RKO (cell line): ENCODE results near the gene HOXB5.

Source experiments
- DNase-seq: peaks from one replicate; pipeline ENCODE4 v3.0.0-alpha.2; 2016; ENCODE audit warnings: low spot score

Gene HOXB5

DNA sequence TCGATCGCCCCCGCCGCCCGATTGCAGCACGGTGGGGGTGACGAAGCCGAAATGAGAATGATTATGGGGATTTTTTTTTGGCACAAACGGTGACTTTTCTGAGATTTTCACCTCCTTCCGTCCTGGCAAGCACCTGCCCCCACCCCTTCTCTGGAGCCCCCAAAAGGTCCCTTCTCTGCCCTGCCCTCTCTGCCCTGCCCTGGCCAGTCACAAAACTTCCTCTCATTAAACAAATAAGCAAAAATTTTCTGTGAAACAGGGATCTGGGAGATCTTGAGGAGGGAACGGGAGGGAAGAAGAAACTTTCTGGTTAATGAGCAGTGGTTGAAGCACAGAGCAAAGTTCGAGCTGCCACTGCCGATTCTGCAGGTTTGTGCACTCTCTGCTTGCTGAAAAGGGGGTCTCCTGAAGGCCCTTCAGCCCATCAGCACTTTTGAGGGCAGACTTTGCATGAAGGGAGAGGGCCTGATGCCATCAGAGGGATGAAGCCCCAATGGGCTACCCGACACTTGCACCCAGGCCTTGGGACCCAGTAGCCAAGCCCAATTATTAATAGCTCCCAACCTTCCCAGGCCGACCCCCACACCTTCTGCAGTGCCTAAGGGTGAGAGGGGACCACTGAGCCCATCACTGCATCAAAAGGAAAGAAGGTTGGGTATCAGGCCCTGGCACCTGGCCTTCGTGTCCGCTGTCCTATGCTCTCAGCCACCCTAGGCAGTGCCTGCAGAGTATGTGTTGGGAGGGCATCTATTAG, 22.6 kb upstream of the HOXB5 start:
- DNase-seq: no peak

DNA sequence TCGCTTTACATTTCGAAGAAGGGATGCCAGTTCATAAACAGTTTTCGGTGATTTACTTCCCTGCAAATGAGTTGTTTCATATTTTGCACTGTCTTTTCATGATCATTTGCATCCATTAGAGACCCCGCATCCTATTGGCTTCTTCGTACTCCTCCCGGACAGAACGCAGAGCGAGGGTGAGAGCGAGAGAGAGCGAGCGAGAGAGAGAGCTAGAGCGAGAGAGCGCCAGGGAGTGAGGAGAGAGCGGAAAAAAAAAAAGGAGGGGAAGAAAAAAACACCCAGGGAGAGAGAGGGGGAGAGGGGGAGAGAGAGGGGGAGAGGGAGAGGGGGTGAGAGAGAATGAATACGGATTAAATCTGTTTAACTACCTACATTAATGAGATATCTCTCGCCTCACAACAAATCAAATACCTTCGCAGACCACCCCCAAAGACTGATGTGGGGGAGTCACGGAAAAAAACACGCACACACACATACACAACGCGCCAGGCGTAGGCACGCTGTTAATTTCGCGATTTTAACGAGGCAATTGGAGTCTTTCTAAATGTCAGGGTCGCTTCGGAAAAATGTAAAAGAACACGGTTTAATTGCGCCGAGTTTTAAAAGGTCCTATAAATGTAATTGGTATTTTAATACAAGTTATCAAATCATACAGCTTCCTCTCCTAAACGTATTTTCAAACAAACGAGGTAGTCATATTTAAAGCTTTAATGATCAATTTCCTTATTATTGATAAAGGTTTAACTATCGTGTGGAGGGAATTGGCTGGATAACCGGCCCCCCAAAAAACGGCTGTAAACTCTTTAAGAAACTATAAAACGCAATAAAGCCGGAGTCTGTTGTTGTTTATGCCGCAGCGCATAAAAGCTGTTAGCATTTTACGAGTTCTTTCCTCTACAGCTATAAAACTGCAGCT, 21.7 kb upstream of the HOXB5 start, which contains the start of gene HOXB8:
Gene HOXB8 (minus strand): TSS at position 246 of the 916 bp plus-strand sequence. CDS start 588 bp downstream, outside the sequence.
- no peak for DNase-seq

DNA sequence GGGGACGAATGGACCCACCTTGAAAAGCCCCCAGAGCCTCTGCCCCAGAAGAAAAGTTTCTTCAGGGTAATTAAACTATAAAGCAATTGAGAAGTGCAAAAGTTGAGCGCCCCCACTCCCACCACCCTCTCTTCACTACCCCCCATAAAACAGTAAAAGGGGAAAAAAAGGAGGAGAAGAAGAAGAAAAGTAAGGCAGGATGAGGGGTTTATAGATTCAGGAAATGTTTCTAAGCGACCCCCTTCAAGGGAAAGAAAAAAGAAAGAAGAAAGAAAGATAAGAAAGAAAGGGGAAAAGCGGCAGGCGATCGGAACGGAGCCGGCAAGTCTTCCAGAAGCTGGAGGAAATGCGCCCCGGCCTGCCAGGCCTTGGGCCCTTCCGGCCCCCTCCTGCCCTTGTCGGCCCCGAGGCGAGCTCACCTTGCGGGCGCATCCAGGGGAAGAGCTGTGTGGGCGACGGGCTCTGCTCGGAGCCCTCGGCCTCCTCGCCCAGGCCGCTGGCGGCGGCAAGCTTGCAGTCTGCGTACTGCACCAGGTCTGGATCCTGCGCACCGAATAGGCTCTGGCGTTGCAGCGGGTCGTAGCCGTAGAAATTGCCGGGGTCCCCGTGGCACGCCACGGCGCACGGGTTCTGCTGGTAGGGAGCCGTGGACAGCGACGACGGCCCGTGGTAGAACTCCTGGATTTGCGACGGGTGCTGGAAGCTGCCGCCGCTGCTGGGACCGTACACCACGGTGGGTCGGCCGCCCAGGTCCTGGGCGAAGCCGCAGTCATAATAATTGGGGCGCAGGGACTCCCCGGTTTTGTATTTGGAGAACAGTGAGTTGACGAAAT, 20.5 kb upstream of the HOXB5 start:
- peak; percentile 51 for DNase-seq

DNA sequence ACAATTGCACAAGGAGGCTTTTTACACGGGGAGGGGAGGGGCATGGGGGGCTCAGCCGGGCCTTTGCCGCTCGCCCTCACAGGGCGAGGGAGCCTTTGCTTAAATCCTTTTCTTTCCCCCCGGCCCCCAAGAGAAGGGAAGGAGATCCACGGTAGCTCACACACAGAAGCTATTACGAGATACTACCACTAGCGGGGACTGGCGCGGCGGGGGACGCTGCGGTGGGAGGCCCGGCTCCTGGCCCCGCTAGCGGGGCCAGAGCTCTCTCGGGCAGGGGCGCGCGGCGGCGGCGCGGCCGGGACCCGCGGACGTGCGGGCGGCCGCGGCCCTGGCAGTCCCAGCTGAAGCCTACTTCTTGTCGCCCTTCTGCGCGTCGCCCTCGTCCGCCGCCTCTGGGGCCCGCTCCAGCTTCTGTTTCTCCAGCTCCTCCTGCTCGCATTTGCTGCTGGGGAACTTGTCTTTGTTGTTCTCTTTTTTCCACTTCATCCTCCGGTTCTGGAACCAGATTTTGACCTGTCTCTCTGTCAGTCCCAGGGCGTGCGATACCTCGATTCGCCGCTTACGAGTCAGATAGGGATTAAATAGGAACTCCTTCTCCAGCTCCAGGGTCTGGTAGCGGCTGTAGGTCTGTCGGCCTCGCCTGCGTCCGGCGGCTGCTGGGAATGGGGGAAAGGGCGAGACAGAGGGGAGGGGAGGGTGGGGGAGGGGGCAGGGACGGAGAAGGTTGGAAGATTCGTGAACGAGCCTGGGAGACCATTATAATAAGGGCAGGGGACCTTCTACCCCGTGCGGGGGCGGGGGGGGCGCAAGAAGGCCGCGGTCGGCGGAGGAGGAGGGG, 19.5 kb upstream of the HOXB5 start:
- peak; percentile 70 for DNase-seq

DNA sequence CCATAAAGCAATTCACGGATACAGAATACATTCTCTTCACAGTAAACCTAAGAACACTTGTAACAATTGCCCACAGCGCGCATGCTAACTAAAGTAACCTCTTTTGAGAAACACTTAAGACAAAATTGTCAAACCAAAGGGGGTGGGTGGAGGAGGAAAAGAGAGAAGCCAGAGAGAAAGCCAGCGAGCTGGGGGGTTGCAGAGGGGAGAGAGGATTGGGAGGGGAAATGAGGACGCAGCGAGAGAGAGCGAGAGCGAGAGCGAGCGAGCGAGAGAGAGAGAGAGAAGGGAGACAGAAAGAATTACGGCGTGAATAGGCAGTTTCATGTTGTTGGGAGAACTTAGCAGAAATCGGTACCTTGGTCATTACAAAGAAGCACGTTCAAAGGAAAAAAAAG, 18.9 kb upstream of the HOXB5 start:
- peak; percentile 63 for DNase-seq

DNA sequence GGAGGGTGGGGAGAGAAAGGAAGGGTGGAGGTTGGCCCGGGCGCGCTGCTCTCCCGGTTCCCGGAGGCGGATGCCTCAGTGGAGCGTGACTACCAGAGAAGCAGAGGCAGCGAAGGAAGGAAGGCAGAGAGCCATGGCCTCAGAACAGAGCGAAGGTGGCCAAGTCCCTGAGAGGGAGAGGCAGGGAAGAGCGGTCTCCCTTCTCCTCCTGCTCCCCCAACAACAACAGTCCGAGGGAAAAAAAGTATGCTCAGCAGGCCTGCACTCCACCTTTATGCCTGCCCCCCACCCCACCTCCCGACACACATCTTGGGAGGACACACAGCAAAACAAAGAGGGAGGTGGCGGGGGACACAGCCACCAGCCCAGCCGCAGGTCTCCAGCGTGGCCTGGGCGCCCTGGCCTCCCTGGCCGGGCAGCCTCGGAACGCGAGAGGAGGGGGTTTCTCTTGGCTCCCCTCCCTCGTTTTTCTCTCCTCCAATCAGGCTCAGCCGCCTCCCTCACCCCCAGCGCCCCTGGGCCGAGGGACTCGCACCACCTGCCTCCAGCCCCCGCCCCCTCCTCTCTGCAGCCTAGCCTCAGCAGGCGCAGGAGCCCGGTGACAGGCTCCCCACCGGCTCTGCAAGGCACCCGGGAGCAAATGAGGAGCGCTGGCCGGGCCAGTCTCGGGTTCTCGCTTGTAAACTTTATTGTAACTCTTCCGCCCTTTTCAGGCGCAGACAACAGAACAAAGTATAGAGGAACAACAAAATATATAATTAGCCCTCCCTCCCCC, 18.3 kb upstream of the HOXB5 start:
- DNase-seq: peak; percentile 59

DNA sequence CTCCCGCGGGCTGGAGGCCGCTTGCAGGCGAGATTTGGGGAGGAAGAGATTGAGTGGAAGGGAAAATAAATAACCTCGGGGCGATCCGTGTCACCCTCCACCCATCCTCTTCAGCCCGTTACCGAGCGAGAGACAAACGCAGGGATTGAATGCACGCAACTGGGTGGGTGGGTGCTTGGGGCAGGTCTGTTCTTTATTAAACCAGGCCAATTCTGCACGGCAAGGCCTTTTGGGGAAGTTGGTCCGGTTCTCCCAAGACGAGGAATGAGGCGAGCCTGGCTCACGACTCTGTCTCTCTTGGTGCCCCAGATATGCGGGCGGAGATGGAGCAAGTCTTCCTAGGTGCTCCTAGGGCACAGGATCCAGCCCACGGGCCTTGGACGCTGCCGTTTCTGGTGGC, 17.6 kb upstream of the HOXB5 start:
- DNase-seq: peak; percentile 58

DNA sequence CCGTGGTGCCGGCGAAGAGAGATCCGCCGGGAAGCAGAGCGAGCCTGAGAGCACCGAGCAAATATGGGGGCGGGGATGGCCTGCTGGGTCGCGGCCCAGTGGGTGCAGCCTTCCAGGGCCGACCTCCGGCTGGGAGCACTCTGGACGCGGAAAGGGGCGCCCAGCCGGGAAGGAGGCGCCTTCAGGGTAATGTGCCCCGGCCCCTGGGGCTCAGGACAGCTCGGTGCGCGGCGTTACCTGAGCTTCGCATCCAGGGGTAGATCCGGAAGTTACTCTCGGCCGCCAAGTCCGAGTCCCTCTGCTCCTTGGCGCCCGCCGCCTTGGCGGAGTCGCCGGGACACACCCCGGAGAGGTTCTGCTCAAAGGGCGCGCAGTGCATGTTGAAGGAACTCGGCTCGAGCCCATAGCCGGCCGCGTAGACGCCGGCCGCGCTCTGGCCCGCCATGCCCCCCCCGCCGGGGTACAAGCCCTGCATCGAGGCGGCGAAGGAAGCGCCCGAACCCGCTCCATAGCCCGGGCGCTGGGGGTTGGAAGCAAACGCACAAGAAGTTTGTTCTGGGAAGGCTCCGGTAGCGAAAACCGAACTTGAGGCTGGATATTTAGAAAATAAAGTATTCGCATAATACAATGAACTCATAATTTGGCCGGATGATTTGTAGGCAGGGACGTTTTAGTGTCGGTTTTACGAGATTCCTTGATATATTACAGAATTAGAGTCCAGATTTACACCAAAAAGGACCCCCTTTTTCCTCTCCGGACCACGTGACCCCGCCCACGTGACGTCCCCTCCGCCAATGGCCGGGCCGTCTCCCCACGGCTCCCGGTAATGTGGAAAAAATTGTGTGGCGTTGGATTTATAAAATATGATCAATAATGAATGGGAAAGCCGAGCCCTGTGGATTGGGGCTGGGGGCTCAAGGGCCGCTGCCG, 17.0 kb upstream of the HOXB5 start, which contains the start of gene HOXB7:
Gene HOXB7 (minus strand): TSS at position 736 of the 930 bp plus-strand sequence. CDS start 99 bp downstream, at position 637.
- peak; percentile 68 for DNase-seq

DNA sequence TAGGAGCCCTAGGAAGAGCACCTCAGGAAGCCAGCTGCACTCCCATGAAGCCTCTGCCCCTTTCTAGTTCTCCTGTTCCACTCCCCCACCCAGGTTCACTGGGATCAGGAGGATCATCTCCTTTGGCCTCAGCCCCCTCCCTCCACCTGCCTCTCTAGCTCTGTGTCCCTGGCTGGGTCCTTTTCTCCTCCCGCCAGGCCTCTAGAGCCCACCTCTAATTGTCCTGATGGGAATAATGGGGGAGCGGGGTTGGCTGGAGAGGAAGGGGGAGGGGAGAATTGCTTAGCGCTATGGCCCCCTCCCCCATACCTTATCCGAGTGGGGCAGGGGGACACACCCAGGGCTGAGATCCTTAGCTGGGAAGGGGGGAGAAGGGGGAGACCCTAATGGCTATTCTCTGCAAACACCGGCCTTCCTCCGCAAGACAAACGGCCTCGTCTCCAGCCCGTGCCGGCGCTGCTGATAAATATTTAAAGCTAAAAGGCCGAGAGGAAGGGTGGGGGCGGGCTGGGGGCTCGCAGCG, 16.2 kb upstream of the HOXB5 start:
- DNase-seq: no peak

DNA sequence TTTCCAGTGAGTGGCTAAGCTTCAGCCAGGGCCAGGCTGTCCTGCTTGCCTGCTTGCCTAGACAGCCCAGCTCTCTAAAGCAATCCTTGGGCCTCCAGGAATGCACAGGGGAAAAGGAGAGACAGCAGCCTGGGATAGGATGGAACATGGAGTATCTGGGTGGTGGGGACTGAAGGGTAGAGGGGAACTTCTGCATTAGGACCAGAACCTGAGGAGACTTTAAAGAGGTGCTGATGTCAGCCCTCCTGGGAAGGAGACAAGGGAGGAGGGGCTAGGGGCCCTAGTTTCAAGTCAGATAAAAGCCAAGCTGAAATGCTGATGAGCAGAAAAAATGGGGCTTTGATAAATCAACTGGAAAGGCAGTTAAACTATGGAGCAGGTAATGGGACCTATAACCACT, 15.5 kb upstream of the HOXB5 start:
- DNase-seq: no peak

DNA sequence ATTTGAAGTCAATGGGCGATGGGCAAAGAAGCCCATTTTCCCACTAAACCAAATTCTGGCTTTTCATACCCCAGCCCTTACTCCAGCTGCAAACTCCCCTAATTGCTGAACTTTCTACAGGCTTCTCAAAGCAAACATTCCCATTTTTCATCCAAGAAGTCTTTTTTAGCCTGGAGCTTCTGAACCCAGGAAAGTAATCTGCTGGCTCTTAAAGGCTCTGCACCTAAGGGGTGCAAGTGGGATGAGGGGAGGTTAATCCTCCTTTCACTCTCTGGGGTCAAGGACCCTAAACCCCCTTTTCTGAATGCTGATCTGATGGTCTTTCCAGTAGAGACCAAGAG, 14.9 kb upstream of the HOXB5 start:
- DNase-seq: no peak

DNA sequence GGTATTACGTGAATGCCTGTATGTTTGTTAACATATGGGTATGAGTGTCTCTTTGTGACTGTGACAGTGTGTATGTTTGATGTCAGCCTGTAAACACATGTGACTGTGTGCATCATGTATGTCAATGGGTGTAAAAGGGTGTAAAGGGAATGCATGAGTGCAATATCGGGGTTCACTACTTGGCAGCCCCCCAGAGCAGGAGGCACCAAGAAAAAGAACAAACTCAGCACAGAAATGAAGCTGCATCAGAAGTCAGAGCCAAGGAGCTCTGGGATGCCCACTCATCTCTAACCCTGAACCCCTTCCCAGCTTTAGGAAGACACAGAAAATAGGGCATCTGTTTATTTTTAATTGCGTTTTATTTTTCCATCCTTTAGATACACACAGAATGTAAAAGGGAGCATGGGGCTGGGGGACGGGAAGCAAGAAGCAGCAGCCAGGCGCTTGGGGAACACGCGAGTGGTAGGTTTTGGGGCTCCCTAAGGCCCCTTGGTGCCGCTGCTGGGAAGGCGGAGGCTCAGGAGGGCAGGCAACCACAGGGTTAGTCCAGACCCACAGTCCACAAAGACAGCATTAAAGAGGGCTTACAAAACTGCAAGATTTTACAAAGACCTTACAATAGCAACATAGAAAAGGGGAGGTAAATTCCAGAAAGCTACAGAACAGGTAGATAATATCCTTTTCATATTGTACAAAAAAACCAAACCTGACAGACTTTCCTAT, 13.5 kb upstream of the HOXB5 start:
- DNase-seq: no peak

DNA sequence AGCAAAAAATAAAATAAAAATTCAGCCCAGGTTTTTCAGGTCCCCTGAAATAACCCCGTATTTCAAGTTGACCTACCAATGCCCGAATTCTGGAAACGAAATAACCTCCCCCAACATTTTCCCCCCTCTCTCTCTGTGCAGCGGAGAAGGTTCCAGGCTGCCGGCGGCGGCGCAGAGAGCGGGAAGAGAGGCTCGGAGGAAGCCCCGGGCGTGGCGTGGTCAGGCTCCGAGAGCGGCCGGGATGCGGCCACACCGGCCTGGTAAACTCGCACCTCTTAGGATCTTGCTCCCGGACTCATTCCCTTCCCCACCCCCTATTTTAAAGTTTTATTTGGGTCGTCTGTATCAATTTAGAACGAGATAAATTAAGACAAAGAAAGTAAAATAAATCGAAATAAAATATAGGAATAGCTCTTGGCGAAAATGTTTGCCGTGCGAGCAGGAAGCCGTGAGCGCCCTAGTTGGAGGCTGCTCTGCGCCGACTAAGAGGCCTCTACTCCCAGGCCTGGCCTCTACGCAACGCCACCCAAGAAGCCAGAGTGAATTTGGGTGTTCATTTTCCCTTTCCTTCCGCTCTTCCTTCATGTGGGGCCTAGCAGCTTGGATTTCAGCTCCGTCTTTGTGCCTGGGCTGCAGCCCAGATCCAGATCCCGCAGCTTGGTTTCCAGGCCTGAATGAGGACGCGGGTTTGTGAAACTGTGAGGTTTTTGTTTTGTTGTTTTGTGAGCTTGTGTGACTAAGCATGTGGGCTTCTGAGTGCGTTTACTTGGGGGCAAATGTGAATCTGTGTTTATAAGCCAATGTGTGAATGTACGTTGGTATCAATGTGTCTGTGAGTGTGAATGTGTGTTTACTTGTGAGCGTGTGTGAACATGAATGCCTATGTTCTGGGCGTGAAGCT, 12.7 kb upstream of the HOXB5 start:
- DNase-seq: no peak

DNA sequence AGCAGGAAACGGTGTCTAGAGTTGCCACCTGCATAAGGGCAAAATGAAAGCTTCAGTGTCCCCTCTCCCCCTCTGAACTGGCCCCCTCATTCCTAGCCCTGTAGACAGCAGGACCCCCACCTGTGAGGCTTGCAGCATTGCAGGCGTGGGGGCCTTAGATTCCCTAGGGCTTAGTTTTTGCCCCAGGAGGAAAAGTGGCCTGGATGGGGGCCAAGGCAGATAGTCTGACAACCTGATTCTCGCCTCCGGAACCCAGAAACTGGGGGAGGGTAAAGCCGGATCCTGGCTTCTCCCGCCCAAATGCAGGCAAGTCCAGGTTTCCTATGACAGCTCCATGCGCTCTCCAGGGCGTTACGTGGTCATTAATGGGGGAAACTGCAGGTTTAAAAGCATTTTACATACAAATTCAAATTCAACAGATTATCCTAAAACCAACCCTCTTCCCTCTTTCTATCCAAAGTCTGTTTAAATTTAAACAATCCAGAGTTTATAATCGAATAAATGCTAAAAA, 11.9 kb upstream of the HOXB5 start:
- peak; percentile 61 for DNase-seq

DNA sequence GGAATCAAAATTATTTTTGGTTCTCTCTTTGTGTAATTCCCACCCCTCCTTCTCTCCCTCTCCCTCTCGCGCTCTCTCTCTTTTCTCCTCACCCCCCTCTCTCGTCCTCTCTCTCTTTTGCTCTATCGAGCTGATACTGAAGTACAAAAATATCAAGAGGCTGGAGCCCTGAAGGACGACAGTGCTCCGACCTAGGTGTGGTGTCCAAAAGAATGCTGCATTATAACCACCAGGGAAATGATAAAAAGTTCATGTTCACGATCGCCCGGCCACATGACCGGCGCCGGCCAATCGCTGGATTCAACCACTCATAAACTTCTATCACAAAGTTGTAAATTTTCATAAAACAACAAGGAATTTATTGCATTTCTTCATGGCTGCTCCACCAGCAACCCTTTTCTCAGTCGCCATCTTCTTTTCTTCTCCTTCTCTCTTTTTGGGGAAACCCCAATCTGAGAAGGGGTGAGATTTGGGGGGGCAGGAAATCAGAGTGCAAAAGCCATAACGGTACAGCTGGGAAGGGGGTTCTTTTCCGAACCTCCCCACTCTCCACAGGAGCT, 11.3 kb upstream of the HOXB5 start, which contains the start of gene HOXB6:
Gene HOXB6 (minus strand): TSS at position 217 of the 560 bp plus-strand sequence. CDS start 6,836 bp downstream, outside the sequence.
- peak; percentile 84 for DNase-seq

DNA sequence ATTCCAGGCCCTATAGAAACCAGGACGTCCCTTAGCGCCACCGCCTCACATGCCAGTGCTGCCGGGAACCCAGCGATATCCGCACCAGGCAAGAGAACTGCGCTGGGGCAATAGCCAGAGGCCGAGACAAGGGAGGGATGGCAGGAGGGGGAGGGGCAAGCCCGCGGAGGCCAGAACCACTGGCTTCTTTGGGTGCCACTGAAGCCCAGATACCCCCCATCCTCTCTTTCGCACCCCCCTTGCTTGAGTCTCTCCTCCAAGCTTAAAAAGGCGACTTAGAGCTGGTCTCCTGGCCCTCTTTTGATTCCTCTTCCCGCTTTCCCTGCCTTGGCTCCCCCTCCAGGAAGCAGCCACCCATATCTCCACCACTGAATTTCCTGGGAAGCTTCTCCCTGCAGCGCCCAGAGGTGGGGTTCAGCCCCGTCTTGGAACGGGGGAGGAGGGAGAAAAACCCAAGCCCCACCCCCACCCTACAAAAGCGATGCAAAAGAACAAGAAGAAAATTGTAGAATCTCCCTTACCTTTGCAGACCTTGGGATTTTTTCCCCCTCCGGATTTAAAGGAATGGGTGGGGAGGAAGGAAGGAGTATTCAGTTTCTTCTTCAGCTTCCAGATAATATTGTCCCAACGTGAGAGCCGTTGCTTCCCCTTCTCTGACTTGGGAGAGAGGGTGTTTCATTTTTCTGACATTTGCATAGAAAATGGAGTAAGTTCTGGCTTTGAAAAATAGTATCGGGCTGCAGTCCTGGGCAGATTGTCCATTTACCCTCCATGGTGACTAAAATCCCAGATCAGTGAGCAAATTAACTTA, 10.6 kb upstream of the HOXB5 start:
- DNase-seq: peak; percentile 87
